Neuronal stem cell (in vitro differentiated cells): Measurements from ENCODE around the gene FHOD3.

Source experiments
- DNase-seq: peaks from one replicate; pipeline ENCODE4 v3.0.0-alpha.2; 2013; ENCODE audit warnings: low spot score
- H2AFZ ChIP-seq: one replicate; pipeline ENCODE4 v1.6.1; 2013; ENCODE audit warnings: mild to moderate bottlenecking, low read length, inconsistent platforms
- H2AK5ac ChIP-seq: 2 replicates; pipeline ENCODE4 v1.6.1; 2013; ENCODE audit warnings: low read depth, mild to moderate bottlenecking, inconsistent platforms, low read length, moderate library complexity, mixed read lengths
- H2BK120ac ChIP-seq: 2 replicates; pipeline ENCODE4 v1.6.1; 2013; ENCODE audit warnings: low read depth, mild to moderate bottlenecking, inconsistent platforms, low read length, moderate library complexity, mixed read lengths
- H2BK12ac ChIP-seq: one replicate; pipeline ENCODE4 v1.6.1; 2013; ENCODE audit warnings: low read length, inconsistent platforms
- H2BK15ac ChIP-seq: 2 replicates; pipeline ENCODE4 v1.6.1; 2013; ENCODE audit warnings: mild to moderate bottlenecking, low read length, inconsistent platforms, mixed read lengths
- H2BK5ac ChIP-seq: one replicate; pipeline ENCODE4 v1.6.1; 2013; ENCODE audit warnings: inconsistent platforms, mild to moderate bottlenecking, low read length, moderate library complexity
- H3K14ac ChIP-seq: one replicate; pipeline ENCODE4 v1.6.1; 2013; ENCODE audit warnings: low read length, inconsistent platforms
- H3K18ac ChIP-seq: 2 replicates; pipeline ENCODE4 v1.6.1; 2013; ENCODE audit warnings: low read length, inconsistent platforms
- H3K23ac ChIP-seq: 2 replicates; pipeline ENCODE4 v1.6.1; 2013; ENCODE audit warnings: low read depth, mild to moderate bottlenecking, mixed read lengths, low read length, inconsistent platforms; ENCODE audit not compliant: poor library complexity
- H3K27ac ChIP-seq: replicated peaks from 3 replicates; pipeline ENCODE4 v1.5.1; 2013; ENCODE audit warnings: low read length, inconsistent platforms
- H3K27me3 ChIP-seq, 3 experiments: 2 replicates each; pipeline ENCODE4 v1.6.1; 2013; ENCODE audit warnings: low read length in 3 of 3, mild to moderate bottlenecking in 2 of 3, inconsistent platforms in 1 of 3, low read depth in 1 of 3, mixed read lengths in 1 of 3, moderate library complexity in 1 of 3; ENCODE audit not compliant: control insufficient read depth in 3 of 3, insufficient read depth in 3 of 3
- H3K36me3 ChIP-seq, 2 donors: replicated peaks in 1 of 2; 2 replicates each; pipeline ENCODE4 v1.6.1; 2013; ENCODE audit warnings: low read length in 2 of 2; ENCODE audit not compliant: control insufficient read depth in 2 of 2, insufficient read depth in 2 of 2
- H3K4ac ChIP-seq: 2 replicates; pipeline ENCODE4 v1.6.1; 2013; ENCODE audit warnings: inconsistent platforms, mild to moderate bottlenecking, low read length, moderate library complexity
- H3K4me1 ChIP-seq, 2 donors: 1 replicate in 1 of 2; 2 replicates in 1 of 2; pipeline ENCODE4 v1.6.1; 2013; ENCODE audit warnings: low read length in 2 of 2, low read depth in 1 of 2; ENCODE audit not compliant: control insufficient read depth in 2 of 2, insufficient read depth in 1 of 2
- H3K4me2 ChIP-seq: one replicate; pipeline ENCODE4 v1.6.1; 2013; ENCODE audit warnings: mild to moderate bottlenecking, low read length, inconsistent platforms; ENCODE audit not compliant: insufficient read depth, poor library complexity, severe bottlenecking
- H3K4me3 ChIP-seq, 2 donors: 2 replicates each; pipeline ENCODE4 v1.5.1; 2013; ENCODE audit warnings: low read length in 2 of 2, mild to moderate bottlenecking in 2 of 2, inconsistent platforms in 1 of 2, moderate library complexity in 1 of 2
- H3K79me1 ChIP-seq: one replicate; pipeline ENCODE4 v1.6.1; 2013; ENCODE audit warnings: low read depth, mild to moderate bottlenecking, inconsistent platforms, low read length, moderate library complexity
- H3K9ac ChIP-seq: one replicate; pipeline ENCODE4 v1.6.1; 2013; ENCODE audit warnings: mild to moderate bottlenecking, low read depth, low read length, inconsistent platforms; ENCODE audit not compliant: poor library complexity
- H3K9me3 ChIP-seq, 2 donors: replicated peaks in 1 of 2; 2 replicates each; pipeline versions ENCODE3 to v1.6.1; 2013; ENCODE audit warnings: low read length in 2 of 2, mild to moderate bottlenecking in 2 of 2, inconsistent platforms in 1 of 2, low read depth in 1 of 2, mixed read lengths in 1 of 2, moderate library complexity in 1 of 2; ENCODE audit not compliant: control insufficient read depth in 2 of 2, insufficient read depth in 1 of 2
- H4K8ac ChIP-seq: one replicate; pipeline ENCODE4 v1.6.1; 2013; ENCODE audit warnings: low read depth, mild to moderate bottlenecking, inconsistent platforms, low read length, moderate library complexity
- H4K91ac ChIP-seq: one replicate; pipeline ENCODE4 v1.6.1; 2013; ENCODE audit warnings: low read length, low read depth, mild to moderate bottlenecking, inconsistent platforms; ENCODE audit not compliant: poor library complexity
- WGBS, 2 donors: extraction: QIAGEN DNeasy Blood & Tissue Kit; methylation state at CpG; one replicate each; pipeline ENCODE4 v1.1.7; 2013; ENCODE audit warnings: missing lambda C conversion rate in 2 of 2, mixed read lengths in 1 of 2; ENCODE audit not compliant: insufficient read length in 2 of 2, insufficient replicate concordance in 1 of 2; ENCODE audit errors: extremely low coverage in 2 of 2; 5-methylcytosine and 5-hydroxymethylcytosine counted together

FHOD3 gene

GRCh38 chr18:36559149-36559857 is 261.8 kb downstream of the FHOD3 start:
- Histone ChIP-seq H3K9ac (no peak overlapping the region), H3K9me3 (peaks cover 2 to 11% of the 10 kb centered on the region in 2 donors), H3K36me3 (peaks cover 0 to 3% of the 10 kb centered on the region in 2 donors), H3K27ac (no peak overlapping the region), H2BK15ac (no peak overlapping the region), H3K79me1 (no peaks in the 10 kb centered on the region), H3K14ac (no peak overlapping the region), H3K4me1 (peaks cover 1 to 8% of the 10 kb centered on the region in 2 donors), H4K8ac (no peak overlapping the region), H3K27me3 (no peaks in the 10 kb centered on the region), H2AFZ (no peak overlapping the region), H3K4ac (no peak overlapping the region), H3K4me3 (no peak overlapping the region), H2AK5ac (no peak overlapping the region), H2BK12ac (no peak overlapping the region), H3K18ac (no peak overlapping the region), H2BK5ac (no peak overlapping the region), H3K4me2 (no peak overlapping the region), H3K23ac (no peak overlapping the region), H2BK120ac (no peak overlapping the region), H4K91ac (no peak overlapping the region)
- no CpG with 5 or more reads among the region's 8 CpGs for WGBS, 2 donors
- DNase-seq = no peak

DNA sequence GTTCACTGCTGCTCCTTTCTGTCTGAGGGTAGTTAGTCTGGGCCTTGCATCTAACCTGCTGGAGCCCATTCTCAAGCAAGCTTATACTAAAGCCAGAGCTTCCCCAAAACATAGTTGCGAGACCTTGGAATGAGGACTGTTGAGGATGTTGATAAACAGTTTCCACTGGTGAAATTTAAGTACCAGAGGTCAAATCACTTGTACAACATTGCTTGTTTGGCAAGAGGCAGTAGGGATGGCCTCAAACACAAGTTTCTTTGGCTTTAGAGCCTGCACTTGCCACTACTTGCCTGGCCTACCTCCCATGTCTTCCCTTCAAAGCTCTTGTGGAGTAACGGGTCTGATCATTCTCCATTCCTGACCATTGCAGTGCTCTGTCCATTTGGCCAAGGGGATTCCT is 262.7 kb downstream of the FHOD3 start:
- Histone ChIP-seq H3K14ac (no peak overlapping the region), H3K4ac (no peak overlapping the region), H3K23ac (no peak overlapping the region), H2AFZ (no peak overlapping the region), H3K9ac (no peak overlapping the region), H3K4me2 (no peak overlapping the region), H3K18ac (no peak overlapping the region), H3K27ac (no peak overlapping the region), H3K27me3 (no peaks in the 10 kb centered on the region), H2BK15ac (no peak overlapping the region), H2BK12ac (no peak overlapping the region), H3K9me3 (peaks cover 2 to 11% of the 10 kb centered on the region in 2 donors), H4K8ac (no peak overlapping the region), H3K79me1 (no peaks in the 10 kb centered on the region), H3K36me3 (peaks cover 0 to 3% of the 10 kb centered on the region in 2 donors), H2AK5ac (no peak overlapping the region), H2BK5ac (no peak overlapping the region), H3K4me3 (no peak overlapping the region), H3K4me1 (peaks cover 4 to 10% of the 10 kb centered on the region in 2 donors), H4K91ac (no peak overlapping the region), H2BK120ac (no peak overlapping the region)
- DNase-seq = no peak
- no CpG with 5 or more reads among the region's 2 CpGs for WGBS, 2 donors

- Histone ChIP-seq H3K27me3 (no peaks in the 10 kb centered on the region), H3K18ac (no peak overlapping the region), H3K9ac (no peak overlapping the region), H3K23ac (no peak overlapping the region), H2AFZ (no peak overlapping the region), H2AK5ac (no peak overlapping the region), H3K9me3 (peaks cover 2 to 10% of the 10 kb centered on the region in 2 donors), H4K91ac (no peak overlapping the region), H2BK15ac (no peak overlapping the region), H3K14ac (no peak overlapping the region), H3K36me3 (peaks cover 0 to 3% of the 10 kb centered on the region in 2 donors), H2BK5ac (no peak overlapping the region), H3K79me1 (no peaks in the 10 kb centered on the region), H3K4me3 (no peak overlapping the region), H2BK120ac (no peak overlapping the region), H4K8ac (no peak overlapping the region), H3K4ac (no peak overlapping the region), H2BK12ac (no peak overlapping the region), H3K4me1 (peaks cover 4 to 10% of the 10 kb centered on the region in 2 donors), H3K27ac (no peak overlapping the region), H3K4me2 (no peak overlapping the region)
- DNase-seq = no peak
- WGBS, 2 donors = no CpG with 5 or more reads among the region's 2 CpGs
These were observed 263.5 kb downstream of the FHOD3 start for GRCh38 chr18:36561046-36561445.

GRCh38 chr18:36564841-36565240 is 267.3 kb downstream of the FHOD3 start:
- no peak for DNase-seq
- Histone ChIP-seq H4K8ac (no peak overlapping the region), H2BK15ac (no peak overlapping the region), H3K14ac (no peak overlapping the region), H3K36me3 (no peaks in the 10 kb centered on the region), H3K4me3 (no peak overlapping the region), H2BK120ac (no peak overlapping the region), H2AK5ac (no peak overlapping the region), H3K9ac (no peak overlapping the region), H2BK5ac (no peak overlapping the region), H3K27me3 (no peaks in the 10 kb centered on the region), H3K79me1 (no peaks in the 10 kb centered on the region), H4K91ac (no peak overlapping the region), H3K4me1 (peaks cover 8 to 12% of the 10 kb centered on the region in 2 donors), H2BK12ac (no peak overlapping the region), H3K9me3 (peaks cover 0 to 4% of the 10 kb centered on the region in 2 donors), H3K18ac (no peak overlapping the region), H2AFZ (no peak overlapping the region), H3K27ac (no peak overlapping the region), H3K4me2 (no peak overlapping the region), H3K4ac (no peak overlapping the region), H3K23ac (no peak overlapping the region)
- no CpG with 5 or more reads among the region's 2 CpGs for WGBS, 2 donors
